Motor neuron (in vitro differentiated cells): ENCODE results near the gene ACBD6. TPM values are rescaled to one million over a fixed set of nuclear protein-coding genes. Genes with fewer than 3 reads are reported as not detected.
"Not testable (repeated sequence)": the region's sequence is repeated elsewhere in the genome, so short reads cannot be mapped to it uniquely, and the experiment has no call there.

Experiments used
- ATAC-seq, 8 experiments: fragments of 200-7000 bp; cut with Tn5 transposase; replicated peaks in 6 of 8; 2 replicates each; pipeline ENCODE4 v1.8.0; 2021; ENCODE audit warnings: mild to moderate bottlenecking in 8 of 8, moderate library complexity in 8 of 8
- H3K27ac ChIP-seq, 2 donors: fragments of 250-450 bp; sonication (Bioruptor Pico); 2 replicates each; pipeline ENCODE4 v1.9.0; 2021; ENCODE audit warnings: antibody characterized with exemption in 2 of 2, mild to moderate bottlenecking in 2 of 2, moderate library complexity in 1 of 2
- H3K4me1 ChIP-seq, 2 donors: fragments of 250-450 bp; sonication (Bioruptor Pico); replicated peaks in 1 of 2; 2 replicates each; pipeline ENCODE4 v1.6.1; 2021; ENCODE audit warnings: antibody characterized with exemption in 2 of 2, mild to moderate bottlenecking in 2 of 2, moderate library complexity in 1 of 2
- H3K4me3 ChIP-seq, 5 donors: fragments of 250-450 bp; sonication (Bioruptor Pico); 2 replicates each; pipeline ENCODE4 v1.9.0; 2021; ENCODE audit warnings: antibody characterized with exemption in 5 of 5, mild to moderate bottlenecking in 5 of 5, moderate library complexity in 4 of 5
- WGBS, 10 experiments: fragments of 450-650 bp; shearing (Covaris generic); methylation state at CpG; one replicate each; pipeline ENCODE4 v1.0.0; 2022; 5-methylcytosine and 5-hydroxymethylcytosine counted together
- in situ Hi-C, 9 experiments: fragments of 400-800 bp; cut with MboI; loops; one replicate each; pipeline ENCODE4 v1.15.0; 2021; ENCODE audit warnings: low sequenced_read_pairs in 9 of 9, low pct_unique_long_range_greater_than_20kb in 2 of 9; ENCODE audit not compliant: unreplicated experiment in 9 of 9
- total RNA-seq, 8 experiments: library from RNA; unstranded; fragments of 300-600 nt; gene quantifications; 2 replicates each; pipeline versions ENCODE4 v1.2.3 to v1.2.4, GENCODE V29; 2022

ACBD6 gene
- total RNA-seq, 8 experiments from 2014 or later: 62.2 to 113 (median 89.6) TPM

GRCh38 chr1:180470031-180470430 lies 32.3 kb downstream of the ACBD6 start:
- H3K4me3 ChIP-seq: no peak overlapping the region
- no peak for ATAC-seq
- in situ Hi-C loops: loop anchor here in 2 of 9 experiments (10.0 kb wide), 3 partner anchors 55 to 285 kb away; no protein-coding TSS in a partner anchor
- WGBS, 10 experiments: 80 to 100% (median 100%) methylated on average over 1 of the region's 1 CpG
- no peak overlapping the region for H3K27ac ChIP-seq
- H3K4me1 ChIP-seq: peaks cover 0 to 3% of the 10 kb centered on the region in 2 donors

GRCh38 chr1:180468311-180468710 lies 34.1 kb downstream of the ACBD6 start:
- no peak for ATAC-seq
- Histone ChIP-seq H3K4me3 (no peak overlapping the region), H3K4me1 (peaks cover 0 to 3% of the 10 kb centered on the region in 2 donors), H3K27ac (no peak overlapping the region)
- in situ Hi-C loops: no loop called here
- 78 to 100% (median 93%) methylated on average over 1 to 5 of the region's 5 CpGs for WGBS, 10 experiments

GRCh38 chr1:180462102-180462501 lies 40.3 kb downstream of the ACBD6 start:
- Histone ChIP-seq H3K27ac (no peak overlapping the region), H3K4me3 (no peak overlapping the region), H3K4me1 (no peaks in the 10 kb centered on the region)
- in situ Hi-C loops: no loop called here
- no peak for ATAC-seq
- 40 to 100% (median 97%) methylated on average over 1 to 3 of the region's 3 CpGs for WGBS, 10 experiments

- H3K27ac ChIP-seq, H3K4me3 ChIP-seq, H3K4me1 ChIP-seq, ATAC-seq, in situ Hi-C loops: not testable (repeated sequence)
- WGBS, 10 experiments: 89 to 100% (median 95%) methylated on average over 1 to 4 of the region's 4 CpGs; no CpG with 5 or more reads in 2 of the 10 experiments
Observed at GRCh38 chr1:180461682-180462081, 40.7 kb downstream of the ACBD6 start.

- no peaks in the 10 kb centered on the region for H3K4me1 ChIP-seq
- H3K4me3 ChIP-seq: no peak overlapping the region
- ATAC-seq: no peak
- 67 to 100% (median 95%) methylated on average over 2 of the region's 2 CpGs for WGBS, 10 experiments
- in situ Hi-C loops: no loop called here
- no peak overlapping the region for H3K27ac ChIP-seq
Observed at GRCh38 chr1:180458807-180459206, 43.6 kb downstream of the ACBD6 start.

- no peak overlapping the region for H3K27ac ChIP-seq
- no peak for ATAC-seq
- 57 to 100% (median 93%) methylated on average over 1 to 4 of the region's 4 CpGs; no CpG with 5 or more reads in 1 of the 10 experiments for WGBS, 10 experiments
- no peaks in the 10 kb centered on the region for H3K4me1 ChIP-seq
- H3K4me3 ChIP-seq: no peak overlapping the region
- in situ Hi-C loops: no loop called here
Observed at GRCh38 chr1:180456191-180456590, 46.2 kb downstream of the ACBD6 start.

GRCh38 chr1:180451504-180451903 lies 50.9 kb downstream of the ACBD6 start:
- ATAC-seq: no peak
- H3K4me1 ChIP-seq: no peaks in the 10 kb centered on the region
- no peak overlapping the region for H3K27ac ChIP-seq
- in situ Hi-C loops: no loop called here
- no peak overlapping the region for H3K4me3 ChIP-seq

- Histone ChIP-seq H3K27ac (no peak overlapping the region), H3K4me1 (no peaks in the 10 kb centered on the region), H3K4me3 (no peak overlapping the region)
- no peak for ATAC-seq
- in situ Hi-C loops: no loop called here
- 57 to 100% (median 93%) methylated on average over 2 of the region's 2 CpGs for WGBS, 10 experiments
Observed at GRCh38 chr1:180444522-180444921, 57.9 kb downstream of the ACBD6 start.

GRCh38 chr1:180440335-180440734 lies 62.0 kb downstream of the ACBD6 start:
- 80 to 100% (median 86%) methylated on average over 1 of the region's 1 CpG; no CpG with 5 or more reads in 3 of the 10 experiments for WGBS, 10 experiments
- no peak for ATAC-seq
- in situ Hi-C loops: no loop called here
- H3K27ac ChIP-seq: no peak overlapping the region
- H3K4me3 ChIP-seq: no peak overlapping the region
- H3K4me1 ChIP-seq: no peaks in the 10 kb centered on the region

GRCh38 chr1:180435566-180435965 lies 66.8 kb downstream of the ACBD6 start:
- H3K27ac ChIP-seq: no peak overlapping the region
- ATAC-seq: no peak
- H3K4me1 ChIP-seq: no peaks in the 10 kb centered on the region
- WGBS, 10 experiments: 17 to 100% (median 96%) methylated on average over 1 to 7 of the region's 7 CpGs; no CpG with 5 or more reads in 2 of the 10 experiments
- in situ Hi-C loops: no loop called here
- H3K4me3 ChIP-seq: no peak overlapping the region

GRCh38 chr1:180433873-180434272 lies 68.5 kb downstream of the ACBD6 start:
- WGBS, 10 experiments: 79 to 100% (median 92%) methylated on average over 1 to 2 of the region's 2 CpGs; no CpG with 5 or more reads in 3 of the 10 experiments
- Histone ChIP-seq H3K4me3 (no peak overlapping the region), H3K27ac (no peak overlapping the region), H3K4me1 (no peaks in the 10 kb centered on the region)
- in situ Hi-C loops: no loop called here
- ATAC-seq: no peak

- H3K4me3 ChIP-seq: no peak overlapping the region
- WGBS, 10 experiments: 88 to 100% (median 95%) methylated on average over 4 to 6 of the region's 6 CpGs
- H3K27ac ChIP-seq: no peak overlapping the region
- no peak for ATAC-seq
- H3K4me1 ChIP-seq: peaks cover 4 to 7% of the 10 kb centered on the region in 2 donors
- in situ Hi-C loops: no loop called here
Observed at GRCh38 chr1:180431683-180432082, 70.7 kb downstream of the ACBD6 start.

GRCh38 chr1:180428782-180429695 lies 73.3 kb downstream of the ACBD6 start:
- no peak for ATAC-seq
- Histone ChIP-seq H3K4me3 (no peak overlapping the region), H3K27ac (no peak overlapping the region), H3K4me1 (peaks cover 19 to 32% of the 10 kb centered on the region in 2 donors)
- in situ Hi-C loops: loop anchor here in 1 of 9 experiments (10.0 kb wide), 1 partner anchor 174 kb away; no protein-coding TSS in a partner anchor
- WGBS, 10 experiments: 83 to 100% (median 97%) methylated on average over 1 to 4 of the region's 4 CpGs
